Adrenal gland (tissue), 12 donors: ENCODE data around the gene ADAM21. TPM values are rescaled to one million over a fixed set of nuclear protein-coding genes. Genes with fewer than 3 reads are reported as not detected.

ENCODE experiments used
- DNase-seq, 7 donors: peaks; one replicate each; pipeline ENCODE4 v3.0.0-alpha.2; 2019 to 2020
- H3K27ac ChIP-seq, 5 donors: fragments of 200-600 bp; sonication (generic) in 4 of 5; 1 replicate in 3 of 5; 2 replicates in 2 of 5; pipeline versions ENCODE4 v1.5.1 to v1.8.0; 2016 to 2020; ENCODE audit warnings: mild to moderate bottlenecking in 1 of 5
- H3K27me3 ChIP-seq: fragments of 200-600 bp; 2 replicates; pipeline ENCODE4 v1.8.0; 2021
- H3K36me3 ChIP-seq, 2 donors: fragments of 200-600 bp; replicated peaks in 1 of 2; 1 replicate in 1 of 2; 2 replicates in 1 of 2; pipeline versions ENCODE4 v1.5.1 to v1.8.0; 2018 to 2022
- H3K4me1 ChIP-seq, 2 donors: fragments of 200-600 bp; replicated peaks in 1 of 2; 1 replicate in 1 of 2; 2 replicates in 1 of 2; pipeline versions ENCODE4 v1.5.1 to v1.8.0; 2018 to 2021
- H3K4me3 ChIP-seq, 4 donors: fragments of 200-600 bp; sonication (generic) in 3 of 4; one replicate each; pipeline ENCODE4 v1.5.1; 2016 to 2018
- H3K9me3 ChIP-seq, 3 donors: fragments of 200-600 bp; sonication (generic) in 1 of 3; replicated peaks in 1 of 3; 1 replicate in 2 of 3; 2 replicates in 1 of 3; pipeline versions ENCODE4 v1.5.1 to v1.8.0; 2016 to 2021
- POLR2A ChIP-seq, 2 donors: fragments of 450-650 bp; IDR thresholded peaks; one replicate each; pipeline ENCODE4 v1.6.1; 2017; ENCODE audit warnings: antibody characterized with exemption in 2 of 2, mild to moderate bottlenecking in 2 of 2, moderate library complexity in 1 of 2
- intact Hi-C, 2 donors: fragments of 100-400 bp; cut with DNase I; formaldehyde crosslinking; loops; one replicate each; pipeline versions ENCODE4 v1.14.1 to v1.15.0; 2022 to 2023
- polyA plus RNA-seq, 3 donors: library from polyadenylated mRNA; stranded (reverse); fragments of 200-250 nt in 2 of 3; fragments of 350-450 nt in 1 of 3; fragmentation: Illumina TruSeq in 1 of 3; extraction: RNeasy Lipid Tissue Mini Kit (QIAGEN cat#74804) in 1 of 3; gene quantifications; one replicate each; pipeline ENCODE4 v1.2.3, GENCODE V29; 2013 to 2014
- small RNA-seq, 2 donors: library from RNA; depleted of rRNA; stranded (forward); fragments of <200 nt; gene quantifications; one replicate each; pipeline ENCODE3, GENCODE V24; 2016
- total RNA-seq, 9 donors: library from RNA; depleted of rRNA in 4 of 9; stranded (reverse); fragments of >200 nt in 4 of 9; fragments of 120-200 nt in 1 of 9; fragmentation: NEBNext Ultra II Directional in 1 of 9; extraction: Animal tissue kit (Norgen Biotek cat#: 25700) in 1 of 9; gene quantifications; one replicate each; pipeline versions ENCODE4 v1.1.0 to v1.2.4, GENCODE V29; 2013 to 2023
- TF ChIP-seq, protein P1 (sequence below), 6 experiments: fragments of 450-650 bp in 4 of 6; fragments of 200-600 bp in 2 of 6; sonication (generic) in 1 of 6; IDR thresholded peaks; 1 replicate in 5 of 6; 2 replicates in 1 of 6; pipeline versions ENCODE4 v1.5.1 to v1.8.0; 2016 to 2021; ENCODE audit warnings: antibody characterized with exemption in 6 of 6, mild to moderate bottlenecking in 2 of 6, moderate library complexity in 1 of 6
- donor health status: healthy with polysubstance abuse.
- donor health status: Bipolar disorder and iron deficiency.
- donor health status: DM: yes; HTN: yes; CAD: no.
- donor health status: DM: no; HTN: no; CAD: no.
- donor health status: DM: no; HTN: no; CAD: no.
- donor health status: DM: yes; HTN: yes; CAD: no.

ADAM21 gene
- total and polyA plus RNA-seq, 12 donors: 0.10 to 2.3 (median 0.65) TPM; not detected in 2

DNA sequence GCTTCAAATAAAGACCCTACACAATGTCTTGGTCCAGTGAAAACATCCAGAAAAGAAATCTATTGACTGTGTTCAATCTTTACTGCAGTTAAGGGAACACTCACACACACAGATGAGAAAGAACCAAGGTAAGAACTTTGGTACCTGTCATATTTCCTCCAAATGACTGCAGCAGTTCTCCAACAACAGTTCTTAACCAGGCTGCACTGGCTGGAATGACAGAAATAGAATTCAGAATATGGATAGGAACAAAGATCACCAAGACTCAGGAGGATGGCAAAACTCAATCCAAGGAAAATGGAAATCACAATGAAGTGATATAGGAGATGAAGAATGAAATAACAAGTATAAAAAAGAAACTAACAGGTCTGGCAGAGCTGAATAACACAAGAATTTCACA, 46.2 kb downstream of the ADAM21 start:
- H3K9me3 ChIP-seq: no peaks in the 10 kb centered on the region
- TF ChIP-seq, protein P1, sequence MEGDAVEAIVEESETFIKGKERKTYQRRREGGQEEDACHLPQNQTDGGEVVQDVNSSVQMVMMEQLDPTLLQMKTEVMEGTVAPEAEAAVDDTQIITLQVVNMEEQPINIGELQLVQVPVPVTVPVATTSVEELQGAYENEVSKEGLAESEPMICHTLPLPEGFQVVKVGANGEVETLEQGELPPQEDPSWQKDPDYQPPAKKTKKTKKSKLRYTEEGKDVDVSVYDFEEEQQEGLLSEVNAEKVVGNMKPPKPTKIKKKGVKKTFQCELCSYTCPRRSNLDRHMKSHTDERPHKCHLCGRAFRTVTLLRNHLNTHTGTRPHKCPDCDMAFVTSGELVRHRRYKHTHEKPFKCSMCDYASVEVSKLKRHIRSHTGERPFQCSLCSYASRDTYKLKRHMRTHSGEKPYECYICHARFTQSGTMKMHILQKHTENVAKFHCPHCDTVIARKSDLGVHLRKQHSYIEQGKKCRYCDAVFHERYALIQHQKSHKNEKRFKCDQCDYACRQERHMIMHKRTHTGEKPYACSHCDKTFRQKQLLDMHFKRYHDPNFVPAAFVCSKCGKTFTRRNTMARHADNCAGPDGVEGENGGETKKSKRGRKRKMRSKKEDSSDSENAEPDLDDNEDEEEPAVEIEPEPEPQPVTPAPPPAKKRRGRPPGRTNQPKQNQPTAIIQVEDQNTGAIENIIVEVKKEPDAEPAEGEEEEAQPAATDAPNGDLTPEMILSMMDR (IDR thresholded peaks at IDR 0.05): no peak
- no peak for TF ChIP-seq POLR2A (IDR thresholded peaks at IDR 0.05)
- DNase-seq: no peak
- no peak overlapping the region for H3K4me3 ChIP-seq
- no peaks in the 10 kb centered on the region for H3K27me3 ChIP-seq
- H3K27ac ChIP-seq: no peak overlapping the region
- H3K36me3 ChIP-seq: no peaks in the 10 kb centered on the region
- intact Hi-C loops: no loop called here
- no peaks in the 10 kb centered on the region for H3K4me1 ChIP-seq

Small RNA genes within 50 kb of the gene (small RNA-seq; reads per million reads assigned to genes)
- gene RNU6-659P: 0 reads per million in 2 donors

Other genes starting within 250 kb of the ADAM21 start
- 10 to 100 TPM; 25.9 to 78.8 (median 47.1) TPM for gene COX16, start 92.5 kb upstream of the ADAM21 start, total RNA-seq
- 10 to 100 TPM; 34.8 to 78.4 (median 47.1) TPM for gene COX16, start 92.5 kb upstream of the ADAM21 start, polyA plus RNA-seq
- gene SYNJ2BP, start 35.1 kb upstream of the ADAM21 start, total RNA-seq: 10 to 100 TPM; 20.2 to 40.4 (median 31.9) TPM
- gene SYNJ2BP, start 35.1 kb upstream of the ADAM21 start, polyA plus RNA-seq: 10 to 100 TPM in 2 of 3 donors, 1 to 10 TPM in 1; 7.0 to 42.3 (median 10.3) TPM
- 1 to 10 TPM in 3 of 9 donors, under 1 TPM in 5, not detected in 1; 0.14 to 2.9 (median 0.75) TPM for gene ADAM20, start 82.8 kb downstream of the ADAM21 start, total RNA-seq
- under 1 TPM in 2 of 3 donors, not detected in 1; 0.24 TPM for gene ADAM20, start 82.8 kb downstream of the ADAM21 start, polyA plus RNA-seq
- 10 to 100 TPM in 8 of 9 donors, 1 to 10 TPM in 1; 6.9 to 49.5 (median 32.6) TPM for gene MED6, start 148.5 kb downstream of the ADAM21 start, total RNA-seq
- 10 to 100 TPM in 2 of 3 donors, 1 to 10 TPM in 1; 9.9 to 38.1 (median 11.7) TPM for gene MED6, start 148.5 kb downstream of the ADAM21 start, polyA plus RNA-seq
- 1 to 10 TPM in 7 of 9 donors, under 1 TPM in 2; 0.74 to 4.1 (median 2.2) TPM for gene TTC9, start 189.7 kb downstream of the ADAM21 start, total RNA-seq
- gene TTC9, start 189.7 kb downstream of the ADAM21 start, polyA plus RNA-seq: 1 to 10 TPM in 2 of 3 donors, under 1 TPM in 1; 0.80 to 1.5 (median 1.3) TPM